HEK293T (cell line): ENCODE data around the gene ALDH18A1.

Experiments used
- ARNT ChIP-seq: fragments of 450-650 bp; IDR thresholded peaks from 2 replicates; pipeline ENCODE4 v1.6.1; 2017; ENCODE audit warnings: mild to moderate bottlenecking
- BHLHE40 ChIP-seq: fragments of 450-650 bp; IDR thresholded peaks from 2 replicates; pipeline ENCODE4 v1.6.1; 2016; ENCODE audit warnings: mild to moderate bottlenecking, moderate library complexity, borderline replicate concordance
- CTBP1 ChIP-seq: fragments of 450-650 bp; IDR thresholded peaks from 2 replicates; pipeline ENCODE4 v1.6.1; 2016; ENCODE audit warnings: borderline replicate concordance
- ELF4 ChIP-seq: fragments of 450-650 bp; IDR thresholded peaks from 2 replicates; pipeline ENCODE4 v1.6.1; 2017; ENCODE audit warnings: antibody characterized with exemption
- FOXA1 ChIP-seq: fragments of 450-650 bp; IDR thresholded peaks from 2 replicates; pipeline ENCODE4 v1.6.1; 2016; ENCODE audit warnings: mild to moderate bottlenecking
- FOXK2 ChIP-seq: fragments of 450-650 bp; IDR thresholded peaks from 2 replicates; pipeline ENCODE4 v1.6.1; 2016; ENCODE audit warnings: mild to moderate bottlenecking
- FOXM1 ChIP-seq: fragments of 450-650 bp; IDR thresholded peaks from 2 replicates; pipeline ENCODE4 v1.6.1; 2017; ENCODE audit warnings: mild to moderate bottlenecking, borderline replicate concordance
- HDGF ChIP-seq: fragments of 450-650 bp; IDR thresholded peaks from 2 replicates; pipeline ENCODE4 v1.6.1; 2017; ENCODE audit warnings: antibody characterized with exemption, borderline replicate concordance
- LEF1 ChIP-seq: fragments of 450-650 bp; IDR thresholded peaks from 2 replicates; pipeline ENCODE4 v1.6.1; 2017; ENCODE audit warnings: mild to moderate bottlenecking, borderline replicate concordance
- SUZ12 ChIP-seq: fragments of 450-650 bp; IDR thresholded peaks from 2 replicates; pipeline ENCODE4 v1.6.1; 2016; ENCODE audit warnings: mild to moderate bottlenecking
- TARDBP ChIP-seq: fragments of 450-650 bp; IDR thresholded peaks from 2 replicates; pipeline ENCODE4 v1.6.1; 2016
- ZNF384 ChIP-seq: fragments of 450-650 bp; IDR thresholded peaks from 2 replicates; pipeline ENCODE4 v1.6.1; 2016
- TF ChIP-seq, protein P1 (sequence below): fragments of 450-650 bp; IDR thresholded peaks from 2 replicates; pipeline ENCODE4 v1.6.1; 2016

DNA sequence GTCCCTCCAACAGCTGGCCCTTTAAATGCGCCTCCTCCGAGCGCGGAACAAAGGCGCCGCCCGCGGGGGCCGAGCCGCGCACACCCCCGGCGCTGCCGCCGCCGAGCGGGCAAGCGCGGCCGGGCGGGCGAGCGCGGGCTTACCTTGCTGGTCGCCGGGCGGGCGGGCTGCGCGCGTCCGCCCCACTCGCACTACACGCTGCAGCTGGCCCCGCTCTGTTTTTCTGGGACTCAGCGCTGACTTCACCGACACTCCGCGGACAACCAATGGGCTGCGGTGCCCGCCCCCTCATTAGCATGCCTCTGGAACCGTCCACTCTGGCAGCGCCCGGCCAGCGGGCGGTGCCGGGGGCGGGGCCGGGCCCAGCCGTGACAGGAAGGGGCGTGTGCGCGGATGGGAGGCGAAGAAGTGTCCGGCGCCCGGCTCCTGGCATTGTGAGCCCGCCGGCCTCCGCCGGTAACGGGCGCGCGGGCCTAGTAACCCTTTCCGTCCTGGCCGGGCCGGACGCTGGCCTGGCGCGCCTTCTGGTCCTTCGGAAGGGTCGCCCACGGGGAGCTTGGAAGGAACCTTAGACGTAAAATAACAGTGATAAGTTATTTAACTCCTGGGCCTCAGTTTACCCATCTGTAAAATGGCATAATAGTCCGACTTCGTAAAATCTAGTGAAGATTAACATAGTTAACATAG lies 95.2 kb downstream of the ALDH18A1 start, which contains the start of gene SORBS1:
- TF ChIP-seq ZNF384 (no peak), LEF1 (no peak), SUZ12 (no peak), BHLHE40 (no peak), ARNT (no peak), CTBP1 (no peak), TARDBP (no peak), ELF4 (no peak), FOXM1 (peak; percentile 68; the same call in 1 of the 2 replicates), HDGF (no peak), FOXA1 (no peak), FOXK2 (no peak)
- TF ChIP-seq, protein P1, sequence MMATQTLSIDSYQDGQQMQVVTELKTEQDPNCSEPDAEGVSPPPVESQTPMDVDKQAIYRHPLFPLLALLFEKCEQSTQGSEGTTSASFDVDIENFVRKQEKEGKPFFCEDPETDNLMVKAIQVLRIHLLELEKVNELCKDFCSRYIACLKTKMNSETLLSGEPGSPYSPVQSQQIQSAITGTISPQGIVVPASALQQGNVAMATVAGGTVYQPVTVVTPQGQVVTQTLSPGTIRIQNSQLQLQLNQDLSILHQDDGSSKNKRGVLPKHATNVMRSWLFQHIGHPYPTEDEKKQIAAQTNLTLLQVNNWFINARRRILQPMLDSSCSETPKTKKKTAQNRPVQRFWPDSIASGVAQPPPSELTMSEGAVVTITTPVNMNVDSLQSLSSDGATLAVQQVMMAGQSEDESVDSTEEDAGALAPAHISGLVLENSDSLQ: no peak
